AG10803 (cell line): Measurements from ENCODE around the gene CFAP46.
"Not testable (repeated sequence)": the region's sequence is repeated elsewhere in the genome, so short reads cannot be mapped to it uniquely, and the experiment has no call there.

ENCODE experiments used
- DNase-seq: peaks from one replicate; pipeline ENCODE4 v3.0.0; 2010; ENCODE audit warnings: low read depth
- H3K4me3 ChIP-seq: 2 replicates; pipeline ENCODE4 v1.5.1; 2011; ENCODE audit warnings: mild to moderate bottlenecking, low read length, control low read depth
- CTCF ChIP-seq: conservative IDR thresholded peaks from 2 replicates; pipeline ENCODE4 v1.5.1; 2011; ENCODE audit warnings: mild to moderate bottlenecking, low read length, control low read depth, inconsistent platforms

The CFAP46 gene

GRCh38 chr10:132792796-132793195 is 149.6 kb downstream of the CFAP46 start:
- no peak for DNase-seq
- TF ChIP-seq CTCF, result no peak
- H3K4me3 ChIP-seq, result no peak overlapping the region

DNA sequence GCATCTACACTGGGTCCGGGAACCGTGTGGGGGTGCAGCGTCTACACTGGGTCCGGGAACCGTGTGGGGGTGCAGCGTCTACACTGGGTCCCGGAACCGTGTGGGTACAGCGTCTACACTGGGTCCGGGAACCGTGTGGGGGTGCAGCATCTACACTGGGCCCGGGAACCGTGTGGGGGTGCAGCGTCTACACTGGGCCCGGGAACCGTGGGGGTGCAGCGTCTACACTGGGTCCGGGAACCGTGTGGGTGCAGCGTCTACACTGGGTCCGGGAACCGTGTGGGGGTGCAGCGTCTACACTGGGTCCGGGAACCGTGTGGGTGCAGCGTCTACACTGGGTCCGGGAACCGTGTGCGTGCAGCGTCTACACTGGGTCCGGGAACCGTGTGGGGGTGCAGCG is 150.3 kb downstream of the CFAP46 start:
- H3K4me3 ChIP-seq, DNase-seq: not testable (repeated sequence)

GRCh38 chr10:132790934-132791829 is 151.2 kb downstream of the CFAP46 start:
- H3K4me3 ChIP-seq, result no peak overlapping the region
- TF ChIP-seq CTCF, result no peak
- no peak for DNase-seq

- no peak for DNase-seq
- no peak for TF ChIP-seq CTCF
- H3K4me3 ChIP-seq, result no peak overlapping the region
Observed at GRCh38 chr10:132790470-132790869, 151.9 kb downstream of the CFAP46 start.

DNA sequence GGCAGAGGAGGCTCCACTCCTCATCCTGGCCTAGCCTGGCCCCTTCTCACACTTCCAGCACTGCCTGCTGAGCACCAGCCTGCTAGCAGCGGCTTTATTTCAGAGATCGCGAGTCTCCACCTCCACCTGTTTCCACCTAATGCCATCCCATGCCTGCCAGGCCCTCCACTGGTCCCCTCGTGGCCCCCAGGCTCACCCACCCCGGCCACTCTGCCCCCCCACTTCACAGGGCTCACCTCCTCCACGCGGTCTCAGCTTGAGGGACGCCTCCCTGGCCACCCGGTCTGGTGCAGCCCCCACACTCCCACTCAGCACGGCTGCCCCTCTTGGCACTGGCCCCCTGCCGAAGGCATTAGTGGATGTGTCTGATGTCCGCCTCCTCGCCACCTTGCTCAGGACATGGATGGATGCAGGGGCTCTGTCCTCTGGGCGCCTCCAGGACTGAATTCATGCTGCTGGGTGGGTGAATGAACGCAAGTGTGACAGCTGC is 152.7 kb downstream of the CFAP46 start:
- no peak overlapping the region for H3K4me3 ChIP-seq
- DNase-seq, result no peak
- TF ChIP-seq CTCF, result no peak

- no peak for DNase-seq
- no peak for TF ChIP-seq CTCF
- no peak overlapping the region for H3K4me3 ChIP-seq
Observed at GRCh38 chr10:132788831-132789219, 153.5 kb downstream of the CFAP46 start.

DNA sequence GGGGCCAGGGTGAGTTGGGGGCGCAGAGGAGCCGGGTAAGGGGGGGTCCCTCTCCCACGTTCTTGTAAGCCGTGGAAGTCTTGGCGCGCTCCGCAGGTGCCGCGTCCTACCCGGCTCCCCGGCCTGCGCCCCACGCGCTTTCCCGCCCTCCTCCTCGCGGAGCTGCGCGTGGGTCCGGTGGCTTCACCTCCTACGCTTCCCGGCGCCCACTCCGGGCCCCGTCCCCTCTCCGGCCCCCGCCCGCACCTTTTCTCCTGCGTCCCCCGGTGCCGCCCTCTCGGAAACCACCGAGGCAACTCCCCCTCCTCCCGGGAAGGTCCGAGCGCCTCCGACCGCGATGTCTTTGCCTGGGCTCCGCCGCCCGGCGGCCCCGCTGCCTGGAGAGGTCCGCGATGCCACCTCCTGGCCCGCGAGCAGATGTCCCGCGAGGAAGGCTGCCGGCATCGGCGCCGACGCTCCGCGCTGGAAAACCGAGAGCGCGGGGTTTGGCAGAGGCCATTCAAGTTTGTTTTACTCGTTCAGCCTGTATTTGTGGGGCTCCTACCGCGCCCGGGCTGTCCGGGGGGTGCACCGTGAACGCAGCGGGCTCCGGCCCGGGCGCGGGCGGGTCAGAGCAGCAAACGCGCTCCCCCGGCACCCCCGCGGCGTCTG is 154.1 kb downstream of the CFAP46 start:
- no peak overlapping the region for H3K4me3 ChIP-seq
- DNase-seq, result peak; percentile 8
- peak; percentile 13; the same call in 1 of the 2 replicates for TF ChIP-seq CTCF
